ENCODE measurements around the gene FMR1.

FMR1 gene

DNA sequence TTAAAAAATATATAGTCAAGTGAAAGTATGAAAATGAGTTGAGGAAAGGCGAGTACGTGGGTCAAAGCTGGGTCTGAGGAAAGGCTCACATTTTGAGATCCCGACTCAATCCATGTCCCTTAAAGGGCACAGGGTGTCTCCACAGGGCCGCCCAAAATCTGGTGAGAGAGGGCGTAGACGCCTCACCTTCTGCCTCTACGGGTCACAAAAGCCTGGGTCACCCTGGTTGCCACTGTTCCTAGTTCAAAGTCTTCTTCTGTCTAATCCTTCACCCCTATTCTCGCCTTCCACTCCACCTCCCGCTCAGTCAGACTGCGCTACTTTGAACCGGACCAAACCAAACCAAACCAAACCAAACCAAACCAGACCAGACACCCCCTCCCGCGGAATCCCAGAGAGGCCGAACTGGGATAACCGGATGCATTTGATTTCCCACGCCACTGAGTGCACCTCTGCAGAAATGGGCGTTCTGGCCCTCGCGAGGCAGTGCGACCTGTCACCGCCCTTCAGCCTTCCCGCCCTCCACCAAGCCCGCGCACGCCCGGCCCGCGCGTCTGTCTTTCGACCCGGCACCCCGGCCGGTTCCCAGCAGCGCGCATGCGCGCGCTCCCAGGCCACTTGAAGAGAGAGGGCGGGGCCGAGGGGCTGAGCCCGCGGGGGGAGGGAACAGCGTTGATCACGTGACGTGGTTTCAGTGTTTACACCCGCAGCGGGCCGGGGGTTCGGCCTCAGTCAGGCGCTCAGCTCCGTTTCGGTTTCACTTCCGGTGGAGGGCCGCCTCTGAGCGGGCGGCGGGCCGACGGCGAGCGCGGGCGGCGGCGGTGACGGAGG is at the start of gene FMR1:
Gene FMR1 (plus strand): TSS at position 728 of the 831 bp plus-strand sequence. CDS start 261 bp downstream, outside the sequence.
- peak; percentile 77 to 85 for DNase-seq (ENCODE audit: low read depth in 2 of 2)

DNA sequence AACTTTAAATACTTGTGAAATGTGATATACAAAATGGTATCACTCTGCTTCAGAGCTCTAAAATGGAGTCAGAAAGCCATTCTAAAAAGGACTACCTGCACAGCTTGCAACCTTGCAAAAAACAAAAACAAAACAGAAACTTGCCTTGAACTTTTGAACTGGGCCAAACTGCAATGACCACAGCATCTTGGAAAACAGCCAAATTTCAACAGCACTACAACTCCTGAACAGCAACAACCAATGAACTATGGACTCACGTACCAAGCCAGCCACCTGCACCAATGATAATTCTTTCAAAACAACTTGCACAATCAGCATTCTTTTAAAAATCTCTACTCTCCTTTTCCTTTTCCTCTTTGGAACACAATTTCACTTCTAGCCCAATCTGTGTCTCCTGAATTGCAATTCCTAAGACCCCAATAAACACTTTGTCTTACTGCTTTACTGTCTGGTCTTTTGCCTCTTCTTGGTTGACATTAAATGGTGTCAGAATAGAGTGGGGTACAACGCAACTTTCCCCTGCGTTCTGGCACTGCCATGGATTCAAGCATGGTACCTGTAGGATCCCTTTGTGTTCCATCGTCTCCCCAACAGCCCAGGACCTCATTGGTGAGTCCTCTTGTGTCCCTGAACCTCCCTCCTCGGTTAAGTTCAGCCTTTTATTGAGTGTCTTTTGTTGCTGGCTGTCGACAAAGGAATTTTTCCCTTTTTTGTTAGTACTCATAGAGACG is 35.7 kb upstream of the FMR1 start:
- no peak for DNase-seq (ENCODE audit: low read depth in 2 of 2)

DNA sequence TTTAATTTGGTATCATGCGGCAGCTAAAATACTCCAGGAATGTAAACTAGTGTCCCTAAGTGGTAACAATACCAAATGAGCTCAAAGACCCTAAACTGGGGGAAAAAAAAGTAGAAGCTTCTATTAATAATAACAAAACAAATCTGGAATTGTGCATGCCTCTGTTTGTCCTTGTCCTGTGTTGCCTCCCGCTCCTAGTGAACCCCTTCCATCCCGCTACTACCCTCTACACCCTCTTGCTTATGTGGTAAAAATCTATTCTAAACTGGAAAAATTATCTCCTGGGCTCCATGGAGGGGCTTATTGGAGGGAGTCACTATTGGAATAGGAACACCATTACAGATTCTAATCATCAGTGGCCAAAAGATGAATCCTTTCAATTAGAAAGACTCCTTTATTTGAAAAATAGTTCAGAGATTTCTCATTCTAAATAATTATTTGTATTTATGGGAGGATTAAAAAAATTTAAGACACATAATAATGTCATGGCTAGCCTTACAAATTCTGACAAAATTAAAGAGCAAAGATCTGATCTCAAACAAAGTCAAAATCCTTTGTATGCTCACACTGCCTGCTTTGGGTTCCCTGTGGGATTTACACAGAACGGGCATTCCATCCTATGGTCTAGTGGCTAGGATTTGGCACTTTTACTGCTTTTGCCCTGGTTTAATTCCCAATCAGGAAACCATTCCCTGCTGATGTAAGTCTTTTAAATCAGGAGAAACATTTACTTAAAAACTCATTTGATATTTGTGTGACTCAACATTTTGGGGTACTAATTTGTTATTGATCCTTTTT is 34.7 kb upstream of the FMR1 start:
- DNase-seq (ENCODE audit: low read depth in 2 of 2) = no peak

DNA sequence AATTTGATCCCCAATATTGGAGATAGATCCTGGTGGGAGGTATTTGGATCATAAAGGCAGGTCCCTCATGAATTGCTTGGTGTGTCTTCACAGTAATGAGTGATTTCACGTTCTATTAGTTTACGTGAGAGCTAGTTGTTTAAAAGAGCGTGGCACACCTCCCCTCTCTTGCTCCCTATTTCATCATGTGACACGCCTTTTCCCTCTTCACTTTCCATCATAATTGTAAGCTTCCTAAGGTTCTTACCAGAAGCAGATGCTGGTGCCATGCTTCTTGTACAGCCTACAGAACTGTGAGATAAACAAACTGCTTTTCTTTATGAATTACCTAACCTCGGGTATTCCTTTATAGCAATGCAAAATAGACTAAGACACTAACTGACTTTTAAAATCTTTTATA is 34.0 kb upstream of the FMR1 start:
- DNase-seq (ENCODE audit: low read depth in 2 of 2) = no peak

DNA sequence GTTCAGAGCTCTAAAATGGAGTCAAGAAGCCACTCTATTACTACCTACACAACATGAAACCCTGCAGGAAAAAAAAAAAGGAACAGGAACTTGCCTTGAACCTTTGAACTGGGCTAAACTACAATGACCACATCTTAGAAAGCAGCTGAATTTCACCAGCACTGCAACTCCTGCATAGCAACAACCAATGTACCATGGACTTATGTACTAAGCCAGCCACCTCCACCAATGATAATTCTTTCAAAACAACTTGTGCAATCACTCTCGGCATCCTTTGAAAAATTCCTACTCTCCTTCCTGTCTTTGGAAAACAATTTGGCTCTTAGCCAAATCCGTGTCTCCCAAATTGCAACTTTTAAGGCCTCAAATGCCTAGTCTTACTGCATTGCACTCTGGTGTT is 26.8 kb upstream of the FMR1 start:
- DNase-seq (ENCODE audit: low read depth in 2 of 2) = no peak

DNA sequence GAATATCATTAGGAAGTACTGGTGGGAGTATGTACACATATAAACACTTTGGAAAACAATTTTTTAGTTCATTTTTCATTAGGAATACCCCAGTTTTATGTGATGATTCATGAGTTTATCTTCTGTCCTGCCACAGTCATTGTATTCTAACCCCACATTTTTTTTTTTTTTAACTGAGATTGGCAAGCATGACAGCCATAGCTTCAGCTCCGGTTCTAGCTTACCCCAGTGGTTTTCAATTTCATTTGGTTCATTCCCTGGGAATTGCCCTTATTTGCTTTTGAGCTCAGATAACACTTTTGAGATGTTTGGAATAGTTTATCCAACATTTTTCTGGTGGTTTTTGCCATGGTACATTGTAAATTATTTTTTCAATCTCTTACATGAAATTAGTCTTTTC is 21.0 kb upstream of the FMR1 start:
- no peak for DNase-seq (ENCODE audit: low read depth in 2 of 2)

DNA sequence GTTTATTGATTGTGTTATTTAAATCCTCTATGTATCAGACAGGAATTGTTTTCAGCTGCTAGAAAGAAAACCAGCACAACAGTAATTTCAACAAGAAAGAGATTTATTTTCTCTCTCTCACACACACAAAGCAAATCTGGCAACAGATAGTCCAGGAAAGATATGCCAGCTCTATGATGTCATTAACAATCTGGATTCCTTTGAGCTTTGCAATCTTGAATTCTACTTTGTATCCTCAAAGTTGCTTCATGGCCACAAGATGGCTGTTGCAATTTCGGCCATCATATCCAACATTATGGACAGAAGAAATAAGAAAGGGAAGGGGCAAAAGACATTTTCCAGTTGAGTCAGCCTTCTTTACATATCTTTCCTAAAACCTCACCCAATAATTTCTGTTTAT is 19.8 kb upstream of the FMR1 start:
- no peak for DNase-seq (ENCODE audit: low read depth in 2 of 2)

DNA sequence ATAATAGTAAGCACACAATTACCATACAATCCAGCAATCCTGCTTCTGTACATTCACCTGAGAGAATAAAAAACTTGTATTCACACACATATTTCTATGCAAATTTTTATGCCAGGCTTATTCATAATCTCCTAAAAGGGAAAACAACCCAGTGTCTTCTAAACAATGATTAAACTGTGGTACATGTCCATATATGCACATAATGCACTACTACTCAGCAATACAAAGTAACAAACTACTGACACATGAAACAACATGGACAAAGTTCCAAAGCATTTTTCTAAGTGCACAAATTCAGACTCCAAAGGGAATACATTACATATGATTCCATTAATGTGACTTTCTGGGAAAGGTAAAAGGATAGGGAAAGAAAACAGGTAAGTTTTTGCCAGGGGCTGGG is 18.0 kb upstream of the FMR1 start:
- DNase-seq (ENCODE audit: low read depth in 2 of 2) = no peak

DNA sequence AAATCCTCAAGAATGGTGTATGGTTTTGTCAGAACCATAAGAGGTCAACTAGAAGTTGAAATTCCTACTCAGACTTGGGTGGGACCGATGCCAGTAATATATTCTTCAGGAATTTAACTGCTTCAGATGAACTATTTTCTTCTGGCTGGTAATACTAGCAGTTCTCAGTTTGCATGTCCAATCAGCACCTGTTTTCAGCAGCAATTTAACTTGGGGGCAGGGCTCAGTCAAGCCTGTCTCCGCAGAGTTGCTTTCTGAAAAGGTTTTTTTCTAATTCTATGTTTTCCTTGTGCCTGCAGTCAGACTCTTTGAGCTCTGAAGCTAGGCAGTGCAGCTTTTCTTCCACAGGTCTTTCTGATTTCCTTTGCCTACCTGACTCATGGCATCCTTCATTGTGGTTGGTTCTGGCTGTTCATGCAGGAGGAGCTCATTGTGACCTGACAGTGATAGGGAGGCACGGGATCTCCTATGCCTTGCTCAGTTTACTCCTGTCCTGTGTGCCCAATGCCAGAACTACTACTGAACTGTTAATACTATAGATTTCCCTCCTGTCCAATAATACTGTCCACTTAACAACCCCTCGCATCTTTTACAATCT is 17.3 kb upstream of the FMR1 start:
- no peak for DNase-seq (ENCODE audit: low read depth in 2 of 2)

DNA sequence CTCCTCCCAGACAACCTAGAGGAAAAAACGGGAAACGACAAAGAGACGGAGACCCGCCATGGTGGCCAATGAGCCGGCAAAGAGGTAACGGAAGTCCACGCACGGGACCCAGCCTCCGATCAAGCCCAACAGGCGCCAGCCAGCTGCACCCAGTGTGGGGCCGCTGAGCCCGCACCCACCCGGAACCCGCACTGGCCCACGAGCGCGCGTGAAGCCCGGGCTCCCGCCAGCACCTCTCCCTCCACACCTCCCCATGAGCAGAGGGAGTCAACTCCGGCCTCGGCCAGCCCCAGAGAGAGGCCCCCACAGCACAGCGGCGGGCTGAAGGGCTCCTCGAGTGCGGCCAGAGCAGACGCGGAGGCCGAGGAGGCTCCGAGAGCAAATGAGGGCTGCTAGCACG is 14.6 kb upstream of the FMR1 start:
- DNase-seq (ENCODE audit: low read depth in 2 of 2) = no peak

DNA sequence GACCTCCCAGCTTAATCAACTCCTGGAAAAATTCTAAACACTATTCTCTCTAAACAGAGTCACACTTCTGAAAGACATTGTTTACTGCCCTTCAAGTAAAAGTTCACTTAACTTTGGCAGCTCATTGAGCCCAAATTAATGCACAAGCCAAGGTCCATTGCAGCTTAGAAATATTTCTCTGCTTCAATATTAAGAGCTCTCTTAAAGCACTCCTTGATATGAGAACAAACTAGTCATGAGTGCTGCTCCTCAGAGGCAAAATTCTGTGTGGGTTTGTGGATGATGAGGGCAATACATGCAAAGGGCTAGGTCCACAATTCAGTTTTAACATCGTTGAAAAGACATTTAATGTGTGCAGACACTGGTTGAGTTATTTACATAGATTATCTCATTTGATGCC is 12.8 kb upstream of the FMR1 start:
- no peak for DNase-seq (ENCODE audit: low read depth in 2 of 2)

DNA sequence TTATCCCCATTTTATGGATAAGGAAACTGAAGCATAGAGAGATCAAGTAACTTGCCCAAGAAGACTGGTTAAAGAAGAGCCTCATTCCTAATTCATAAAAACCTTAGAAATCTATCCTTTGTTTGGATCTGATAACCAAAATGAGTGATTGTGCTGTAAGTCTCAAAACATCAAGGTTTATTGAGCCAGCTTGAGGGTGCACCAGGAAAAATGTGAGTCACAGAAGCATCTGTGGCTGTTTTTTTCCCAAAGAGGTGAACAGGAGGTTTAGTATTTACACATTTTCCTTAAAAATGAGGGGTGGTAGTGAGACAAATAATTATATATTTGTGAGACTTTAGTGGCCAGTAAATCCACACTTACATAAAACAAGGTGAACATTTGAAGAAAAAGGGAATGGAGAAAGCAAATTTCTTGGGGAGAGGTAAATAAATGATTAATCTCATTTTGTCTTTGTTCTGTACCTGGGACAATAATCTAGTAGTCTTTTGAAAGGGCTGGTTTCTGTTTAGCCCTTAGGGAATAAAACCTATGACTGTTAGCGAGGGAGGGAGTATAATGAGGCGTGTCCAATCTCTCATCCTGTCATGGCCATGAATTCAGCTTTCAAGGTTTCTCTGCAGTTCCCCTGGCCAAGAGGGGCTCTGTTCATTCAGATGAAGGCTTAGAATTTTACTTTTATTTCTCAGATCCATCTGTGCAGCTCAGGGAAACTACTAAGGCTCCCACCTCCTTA is 12.2 kb upstream of the FMR1 start:
- no peak for DNase-seq (ENCODE audit: low read depth in 2 of 2)

DNA sequence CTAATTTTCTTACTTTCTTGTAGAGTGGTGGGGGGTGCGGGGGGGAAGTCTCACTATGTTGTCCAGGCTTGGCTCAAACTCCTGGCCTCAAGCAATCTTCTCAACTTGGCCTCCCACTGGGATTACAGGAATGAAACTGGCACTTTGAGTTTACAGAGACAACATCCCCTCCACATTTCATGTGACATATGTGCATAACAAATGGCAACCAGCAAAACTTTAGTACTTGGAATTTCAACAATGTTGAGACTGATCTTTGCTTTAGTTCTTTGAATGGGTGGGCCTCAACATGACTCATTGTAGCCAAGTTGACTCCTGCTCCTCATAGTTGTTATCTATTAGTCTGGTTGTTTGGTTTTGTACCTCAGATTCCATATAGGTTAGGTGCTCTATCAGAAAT is 11.4 kb upstream of the FMR1 start:
- DNase-seq (ENCODE audit: low read depth in 2 of 2) = no peak

DNA sequence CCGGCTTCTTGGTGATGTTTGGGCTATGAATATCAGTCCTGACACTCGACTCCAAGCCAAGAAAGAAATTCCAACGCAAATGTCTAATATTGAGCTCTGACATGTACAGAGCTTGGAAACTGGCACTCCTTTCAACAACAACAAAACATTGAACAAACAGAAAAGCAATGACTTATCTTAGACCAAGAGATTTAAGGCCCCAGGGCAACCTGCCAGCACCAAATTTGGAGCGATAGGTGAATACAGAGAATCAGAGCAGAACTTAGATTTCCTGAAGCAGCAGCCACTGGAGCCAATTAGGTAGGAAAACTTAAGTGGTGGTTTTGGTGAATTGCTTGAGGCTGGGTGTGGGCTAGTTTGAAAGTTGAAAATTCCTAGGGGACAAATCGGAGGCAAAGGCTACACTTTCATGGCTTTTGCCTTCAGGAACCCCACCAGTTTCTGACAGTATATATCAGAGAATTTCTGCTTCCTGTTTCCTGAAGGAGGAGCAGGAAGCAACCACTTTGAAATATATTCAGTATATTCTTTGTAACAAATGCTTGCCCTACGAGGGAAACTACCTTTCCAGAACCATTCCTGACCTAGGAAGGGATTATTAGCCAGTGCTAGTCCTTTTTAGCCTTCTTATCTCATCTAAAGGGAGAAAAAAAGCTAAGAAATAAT is 10.1 kb upstream of the FMR1 start:
- DNase-seq (ENCODE audit: low read depth in 2 of 2) = no peak

DNA sequence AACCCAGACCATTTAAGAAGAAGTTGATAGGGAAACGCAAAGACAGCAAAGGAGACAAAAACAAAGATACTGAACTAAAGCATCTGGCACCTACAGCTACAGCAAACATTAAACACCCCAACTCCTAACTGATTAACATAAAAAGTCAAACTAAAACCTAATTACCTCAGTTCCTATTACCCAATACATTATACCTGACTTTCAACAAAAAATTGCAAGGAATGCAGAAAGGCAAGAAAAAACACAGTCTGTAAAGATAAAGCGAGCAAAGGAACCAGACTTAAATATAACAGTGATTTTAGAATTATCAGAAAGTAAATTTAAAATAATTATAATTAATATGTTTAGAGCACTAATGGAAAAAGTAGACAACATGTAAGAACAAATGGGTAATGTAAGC is 9.4 kb upstream of the FMR1 start:
- DNase-seq (ENCODE audit: low read depth in 2 of 2) = no peak

DNA sequence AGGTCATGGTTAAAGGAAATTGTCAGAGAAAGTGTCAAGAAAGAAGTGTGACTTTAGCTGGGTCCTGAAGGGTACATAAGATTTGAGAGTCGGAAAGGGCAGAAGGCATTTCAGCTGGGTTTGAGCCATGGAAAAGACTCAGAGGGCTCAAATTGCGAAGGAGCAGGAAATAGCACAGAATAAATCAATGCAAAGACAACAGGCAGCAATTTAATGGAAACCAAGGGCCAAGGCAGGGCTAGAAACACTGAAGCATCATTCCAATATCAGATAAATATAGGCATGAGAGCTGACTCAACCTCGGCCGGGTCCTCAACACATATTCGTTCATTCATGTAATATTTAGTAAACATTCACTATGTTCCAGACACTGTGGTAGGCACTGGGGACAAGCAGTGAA is 3.6 kb upstream of the FMR1 start:
- DNase-seq (ENCODE audit: low read depth in 2 of 2) = no peak

DNA sequence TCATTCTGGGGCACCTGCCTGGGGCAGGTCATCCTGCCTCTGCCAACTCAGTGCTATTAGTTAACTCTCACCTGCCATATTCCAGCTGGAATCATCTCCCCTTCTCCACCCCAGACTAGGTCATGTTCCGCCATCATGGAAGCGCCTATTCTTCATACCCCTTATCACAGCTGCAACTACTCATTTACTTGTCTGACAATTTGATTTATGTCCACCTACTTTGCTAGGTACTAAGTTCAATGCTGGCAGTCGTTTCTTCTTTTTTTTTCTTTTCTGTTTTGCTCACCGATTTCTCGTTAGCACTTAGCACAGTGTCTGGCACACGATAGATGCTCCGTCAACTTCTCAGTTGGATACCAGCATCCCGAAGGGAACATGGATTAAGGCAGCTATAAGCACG is 1.1 kb upstream of the FMR1 start:
- no peak for DNase-seq (ENCODE audit: low read depth in 2 of 2)

DNA sequence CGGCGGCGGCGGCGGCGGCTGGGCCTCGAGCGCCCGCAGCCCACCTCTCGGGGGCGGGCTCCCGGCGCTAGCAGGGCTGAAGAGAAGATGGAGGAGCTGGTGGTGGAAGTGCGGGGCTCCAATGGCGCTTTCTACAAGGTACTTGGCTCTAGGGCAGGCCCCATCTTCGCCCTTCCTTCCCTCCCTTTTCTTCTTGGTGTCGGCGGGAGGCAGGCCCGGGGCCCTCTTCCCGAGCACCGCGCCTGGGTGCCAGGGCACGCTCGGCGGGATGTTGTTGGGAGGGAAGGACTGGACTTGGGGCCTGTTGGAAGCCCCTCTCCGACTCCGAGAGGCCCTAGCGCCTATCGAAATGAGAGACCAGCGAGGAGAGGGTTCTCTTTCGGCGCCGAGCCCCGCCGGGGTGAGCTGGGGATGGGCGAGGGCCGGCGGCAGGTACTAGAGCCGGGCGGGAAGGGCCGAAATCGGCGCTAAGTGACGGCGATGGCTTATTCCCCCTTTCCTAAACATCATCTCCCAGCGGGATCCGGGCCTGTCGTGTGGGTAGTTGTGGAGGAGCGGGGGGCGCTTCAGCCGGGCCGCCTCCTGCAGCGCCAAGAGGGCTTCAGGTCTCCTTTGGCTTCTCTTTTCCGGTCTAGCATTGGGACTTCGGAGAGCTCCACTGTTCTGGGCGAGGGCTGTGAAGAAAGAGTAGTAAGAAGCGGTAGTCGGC is 528 bp downstream of the FMR1 start:
- peak in 1 of 2 donors; percentile 1 for DNase-seq (ENCODE audit: low read depth in 2 of 2)

DNA sequence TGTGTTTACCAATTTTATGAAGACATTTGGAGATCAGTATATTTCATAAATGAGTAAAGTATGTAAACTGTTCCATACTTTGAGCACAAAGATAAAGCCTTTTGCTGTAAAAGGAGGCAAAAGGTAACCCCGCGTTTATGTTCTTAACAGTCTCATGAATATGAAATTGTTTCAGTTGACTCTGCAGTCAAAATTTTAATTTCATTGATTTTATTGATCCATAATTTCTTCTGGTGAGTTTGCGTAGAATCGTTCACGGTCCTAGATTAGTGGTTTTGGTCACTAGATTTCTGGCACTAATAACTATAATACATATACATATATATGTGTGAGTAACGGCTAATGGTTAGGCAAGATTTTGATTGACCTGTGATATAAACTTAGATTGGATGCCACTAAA is 1.9 kb downstream of the FMR1 start:
- no peak for DNase-seq (ENCODE audit: low read depth in 2 of 2)

DNA sequence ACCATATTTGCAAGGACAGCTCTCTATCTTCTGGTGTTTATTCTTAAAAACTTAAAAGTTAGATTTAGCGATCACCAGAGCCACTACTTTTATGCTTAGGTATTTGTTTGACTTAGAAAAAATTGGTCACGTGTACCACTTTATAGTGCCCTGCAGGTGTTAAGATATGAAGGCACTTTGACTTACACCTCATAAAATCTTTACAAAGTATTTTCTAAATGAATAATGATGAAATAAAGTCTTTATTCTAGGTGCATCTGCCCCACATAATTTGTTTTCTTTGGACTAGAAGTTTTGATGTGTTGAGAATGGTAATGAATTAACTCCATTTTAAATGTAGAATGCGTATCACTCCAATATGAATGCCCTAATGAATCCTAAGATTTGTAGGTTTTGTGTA is 2.9 kb downstream of the FMR1 start:
- DNase-seq (ENCODE audit: low read depth in 2 of 2) = no peak

Data from activated CD4-positive, alpha-beta T cell treated with anti-CD3 and anti-CD28 coated beads for 24 hours (primary cell).